ENCODE measurements around the gene ZNF532.

The ZNF532 gene

DNA sequence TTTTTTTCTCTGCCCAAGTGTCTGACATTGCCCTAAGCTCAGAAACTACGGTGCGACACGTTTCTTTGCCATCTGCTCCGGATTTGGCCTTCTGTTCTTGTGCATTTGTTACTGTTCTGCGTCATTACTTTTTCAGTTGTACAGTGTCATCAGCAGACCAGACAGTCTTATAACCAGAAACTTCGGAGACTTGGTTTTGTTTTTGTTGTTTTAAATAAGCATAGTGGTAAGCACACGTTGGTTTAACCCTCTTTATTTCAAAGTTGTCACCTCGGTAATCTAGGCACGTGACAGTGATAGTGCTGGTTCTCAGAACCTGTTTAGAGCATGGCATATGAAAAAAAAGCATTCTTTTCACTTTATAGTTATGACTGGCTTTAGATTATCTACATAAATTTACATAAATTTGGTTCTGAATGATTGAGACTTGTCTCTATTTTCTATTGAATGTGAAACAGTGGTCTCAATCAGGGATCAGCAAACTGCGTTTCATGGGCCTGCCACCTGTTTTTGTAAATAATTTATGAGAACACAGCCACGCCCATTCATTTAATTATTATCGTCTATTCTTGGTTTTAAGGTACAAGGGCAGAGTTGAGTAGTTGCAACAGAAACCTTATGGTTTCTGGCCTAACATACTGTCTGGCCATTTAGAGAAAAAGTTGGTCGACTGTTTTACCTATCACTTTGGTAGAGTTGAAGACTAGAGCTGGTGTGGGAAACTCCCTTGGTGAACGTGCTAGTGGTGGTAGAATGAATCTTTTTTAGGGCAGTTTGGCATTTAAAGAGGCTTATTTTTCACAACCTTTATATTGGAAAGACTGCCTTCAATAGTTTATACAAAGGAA, 106.5 kb downstream of the ZNF532 start:
- no peak for DNase-seq

DNA sequence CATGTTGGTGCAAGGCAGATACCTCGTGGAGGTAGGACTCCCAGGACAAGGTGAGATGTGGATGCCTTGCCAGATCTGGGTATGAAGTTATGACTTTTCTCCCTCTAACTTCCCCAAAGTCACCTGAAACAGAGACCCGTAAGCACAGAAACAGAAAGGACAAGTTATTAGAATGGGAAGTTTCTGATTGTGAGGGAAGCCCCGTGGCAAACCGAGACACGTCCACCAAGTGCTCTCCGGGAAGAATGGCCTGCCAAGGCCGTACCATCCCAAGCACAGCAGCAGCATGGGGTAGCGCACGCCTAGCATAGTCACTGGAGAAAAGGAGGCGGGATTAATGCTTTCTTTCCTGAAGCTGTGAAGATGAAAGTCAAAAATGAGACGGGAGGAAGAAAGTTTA, 110.6 kb downstream of the ZNF532 start:
- peak in 2 of 51 donors; percentile 8 to 9 for DNase-seq

DNA sequence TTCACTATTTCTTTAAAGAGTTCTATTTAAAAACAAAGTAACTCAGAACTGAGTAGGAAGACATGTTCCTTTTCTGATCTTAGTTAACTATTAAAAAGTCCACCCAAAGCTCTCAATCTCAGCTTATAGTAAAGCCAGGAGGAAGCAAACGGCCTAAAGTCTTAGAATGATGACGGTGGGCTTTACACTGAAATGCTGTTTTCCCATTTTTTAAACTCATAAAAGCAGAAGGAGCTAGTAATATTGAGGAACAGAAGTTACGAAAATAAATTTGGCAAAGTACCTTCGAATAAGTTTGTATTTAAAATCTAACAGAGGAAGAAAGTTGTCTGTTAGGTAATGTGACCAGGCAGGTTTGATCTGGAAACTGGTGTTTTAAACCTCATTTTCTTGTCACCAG, 111.1 kb downstream of the ZNF532 start:
- DNase-seq = no peak

DNA sequence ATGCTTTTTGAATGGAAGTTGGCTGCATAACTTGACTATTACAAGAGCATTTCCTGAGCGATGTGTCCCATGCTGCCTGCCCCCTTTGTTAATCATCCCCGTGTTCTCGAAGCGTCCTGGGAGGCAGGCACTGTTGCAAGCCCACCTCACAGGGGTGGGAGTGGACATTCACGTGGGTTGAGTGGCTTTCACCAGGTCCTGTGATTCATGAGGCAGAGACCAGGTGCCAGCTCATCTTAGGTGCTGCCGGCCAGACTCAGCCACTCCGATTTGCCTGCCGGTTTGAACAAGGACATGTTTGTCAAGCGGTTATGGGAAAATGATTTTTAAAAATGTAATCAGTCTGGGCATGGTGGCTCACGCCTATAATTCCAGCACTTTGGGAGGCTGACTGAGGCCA, 112.5 kb downstream of the ZNF532 start:
- peak in 4 of 51 donors; percentile 7 to 27 (median 12) for DNase-seq

DNA sequence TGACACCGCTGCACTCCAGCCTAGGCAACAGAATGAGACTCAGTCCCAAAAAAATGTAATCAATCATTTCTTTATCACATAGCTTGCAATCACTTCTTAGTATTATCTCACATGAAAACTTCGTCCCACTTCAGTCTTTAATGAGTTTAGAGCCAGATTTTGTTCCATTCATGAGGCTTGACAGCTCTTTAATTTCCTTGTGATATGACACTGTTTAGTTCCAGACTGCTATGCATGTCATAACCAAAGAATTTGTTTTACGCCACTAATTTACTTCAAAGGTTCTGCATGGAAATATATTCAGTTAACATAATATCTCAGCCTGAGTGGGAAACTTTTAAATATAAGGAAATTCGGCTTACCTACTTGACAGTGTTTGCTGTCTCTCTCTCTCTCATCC, 113.1 kb downstream of the ZNF532 start:
- DNase-seq = no peak

DNA sequence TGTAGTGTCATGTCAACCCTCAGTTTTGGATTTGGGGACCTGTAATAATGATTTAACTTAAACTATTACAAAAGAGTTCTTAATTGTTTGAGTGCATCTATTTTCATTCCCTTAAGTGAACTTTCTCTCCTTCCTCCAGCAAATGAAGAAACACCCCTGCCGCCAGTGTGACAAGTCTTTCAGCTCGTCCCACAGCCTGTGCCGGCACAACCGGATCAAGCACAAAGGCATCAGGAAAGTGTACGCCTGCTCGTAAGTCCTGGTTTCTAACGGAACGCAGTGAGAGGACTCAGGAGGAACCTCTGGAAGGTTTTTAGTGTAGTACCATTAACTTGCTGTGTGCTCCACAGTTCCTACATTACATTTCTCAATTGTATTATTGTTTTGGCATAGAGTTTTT, 114.2 kb downstream of the ZNF532 start:
- DNase-seq = no peak

DNA sequence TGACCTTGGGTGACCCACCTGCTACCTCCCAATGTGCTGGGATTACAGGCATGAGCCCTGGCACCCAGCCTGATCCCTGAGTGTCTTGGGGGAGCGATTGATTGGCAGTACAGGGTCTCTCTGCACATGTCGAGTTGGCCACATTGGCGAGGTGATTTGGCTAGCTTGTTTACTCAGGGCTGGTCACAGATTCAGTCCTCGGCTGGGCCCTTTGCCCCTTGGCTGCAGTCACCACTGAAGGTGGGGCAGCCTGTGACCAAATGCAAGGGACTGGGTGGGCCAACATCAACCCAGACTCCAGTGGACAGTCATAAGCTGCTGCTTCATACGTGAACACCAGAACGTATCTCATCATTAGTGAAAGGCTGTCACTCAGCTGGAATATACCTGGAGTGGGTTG, 114.9 kb downstream of the ZNF532 start:
- no peak for DNase-seq

DNA sequence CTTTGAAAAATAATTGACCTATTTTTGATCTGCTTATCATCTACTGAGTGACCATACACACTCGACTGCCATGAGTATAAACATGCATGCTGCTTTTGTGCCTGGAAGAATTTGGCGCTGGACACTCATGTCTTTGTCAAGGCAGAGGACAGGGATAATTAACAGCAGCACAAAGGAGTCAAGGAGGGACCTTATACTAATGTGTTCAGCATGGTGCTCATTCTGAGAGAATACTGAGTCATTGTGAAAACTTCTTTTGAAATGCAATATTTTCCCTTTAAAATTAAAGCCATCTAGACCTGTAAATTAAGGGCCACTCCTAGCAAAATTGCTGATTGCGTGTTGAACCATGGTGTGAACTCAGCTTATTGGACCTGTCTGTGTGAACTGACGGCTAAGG, 116.3 kb downstream of the ZNF532 start:
- DNase-seq = no peak

DNA sequence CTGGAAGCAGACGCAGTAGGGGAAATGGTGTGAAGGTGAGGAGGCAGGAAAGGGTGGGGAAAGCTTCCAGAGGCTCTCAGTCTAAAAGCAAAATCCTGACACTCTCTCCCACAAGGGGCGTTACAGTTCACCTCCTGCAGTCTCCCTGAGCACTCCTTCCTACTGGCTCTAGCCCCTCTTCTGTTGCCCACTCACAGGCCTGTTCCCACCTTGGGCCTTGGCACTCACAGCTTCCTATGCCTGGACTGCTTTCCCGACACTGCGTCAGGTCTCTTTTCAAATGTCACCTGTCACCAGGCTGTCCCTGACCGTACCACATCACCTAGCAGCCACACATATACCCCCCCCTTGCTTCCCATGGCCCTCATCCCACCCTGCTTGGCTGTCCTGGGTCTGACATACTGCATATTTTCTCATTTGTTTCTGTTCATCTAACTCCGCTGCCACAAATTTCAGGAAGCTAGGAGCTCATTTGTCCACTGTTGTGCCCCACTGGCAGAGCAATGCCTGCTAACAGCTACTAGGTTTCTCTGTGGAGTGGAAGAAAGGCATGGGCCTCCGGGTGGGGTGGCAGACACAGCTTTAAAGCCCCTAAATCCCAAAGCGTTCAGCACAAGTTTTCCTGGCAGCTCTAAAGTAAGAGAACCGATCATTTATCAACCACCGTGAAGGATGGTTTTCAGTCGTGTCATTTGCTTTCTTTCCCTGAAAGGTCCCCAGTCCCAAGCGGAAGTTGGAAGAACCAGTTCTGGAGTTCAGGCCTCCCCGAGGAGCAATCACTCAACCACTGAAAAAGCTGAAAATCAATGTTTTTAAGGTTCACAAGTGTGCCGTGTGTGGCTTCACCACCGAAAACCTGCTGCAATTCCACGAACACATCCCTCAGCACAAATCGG, 118.8 kb downstream of the ZNF532 start:
- no peak for DNase-seq

DNA sequence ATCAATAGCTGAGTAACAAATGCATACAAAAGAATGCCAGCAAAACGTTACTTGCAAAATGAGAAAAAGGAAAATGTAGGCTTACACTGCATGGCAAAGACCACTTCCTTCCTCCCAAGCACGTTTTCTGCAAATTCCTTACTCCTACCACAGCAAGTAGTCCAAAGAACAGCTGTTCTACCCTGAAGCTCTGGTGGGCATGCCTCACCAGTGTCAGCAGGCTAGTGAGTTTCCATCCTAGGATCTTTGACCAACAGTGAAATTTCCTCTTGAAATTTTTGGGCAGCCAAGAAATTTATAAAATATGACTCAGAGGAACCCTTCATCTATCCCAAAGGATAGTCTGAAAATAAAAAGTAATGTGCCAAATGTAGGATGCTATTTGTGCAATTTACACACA, 123.9 kb downstream of the ZNF532 start:
- DNase-seq = no peak

DNA sequence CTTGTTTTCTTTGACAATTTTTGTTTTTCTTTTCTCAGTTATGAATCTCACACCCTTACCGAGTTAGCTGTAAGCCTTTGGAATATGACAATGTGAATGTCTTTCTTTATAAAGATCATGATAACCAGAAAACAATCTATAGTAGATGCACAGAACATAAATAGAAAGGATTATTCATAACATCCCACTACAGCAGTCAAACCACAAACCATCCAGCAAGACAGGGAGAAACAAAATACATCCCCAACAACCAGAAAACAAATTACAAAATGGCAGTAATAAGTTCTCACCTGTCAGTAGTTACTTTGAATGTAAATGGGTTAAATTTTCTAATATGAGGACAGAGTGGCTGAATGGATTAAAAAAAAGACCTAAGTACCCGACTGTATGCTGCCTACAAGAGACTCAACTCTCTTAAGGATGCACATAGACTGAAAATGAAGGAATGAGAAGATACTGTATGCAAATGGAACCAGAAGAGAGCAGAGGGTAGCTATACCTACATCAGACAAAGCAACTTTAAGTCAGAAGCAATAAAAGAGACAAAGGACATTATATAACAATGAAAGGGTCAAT, 124.6 kb downstream of the ZNF532 start:
- no peak for DNase-seq

DNA sequence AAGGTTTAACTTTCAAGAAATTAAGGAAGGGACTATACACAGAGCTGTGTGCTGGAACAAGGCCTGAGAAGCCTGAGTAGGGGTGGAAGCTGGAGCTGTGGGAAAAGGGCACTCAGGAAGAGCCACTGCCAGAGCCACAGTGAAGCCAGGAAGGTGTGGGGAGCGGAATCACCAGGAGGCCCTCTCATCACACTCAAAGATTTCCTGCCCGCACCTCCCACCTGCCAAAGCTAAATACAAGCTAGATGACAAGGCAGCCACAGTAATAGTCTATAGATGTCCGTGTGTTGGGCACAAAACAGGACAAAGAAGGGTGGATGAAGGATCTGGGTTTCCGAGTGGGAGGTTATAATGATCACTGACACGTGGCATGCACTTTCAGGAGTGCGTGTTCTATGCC, 126.0 kb downstream of the ZNF532 start:
- DNase-seq = no peak

DNA sequence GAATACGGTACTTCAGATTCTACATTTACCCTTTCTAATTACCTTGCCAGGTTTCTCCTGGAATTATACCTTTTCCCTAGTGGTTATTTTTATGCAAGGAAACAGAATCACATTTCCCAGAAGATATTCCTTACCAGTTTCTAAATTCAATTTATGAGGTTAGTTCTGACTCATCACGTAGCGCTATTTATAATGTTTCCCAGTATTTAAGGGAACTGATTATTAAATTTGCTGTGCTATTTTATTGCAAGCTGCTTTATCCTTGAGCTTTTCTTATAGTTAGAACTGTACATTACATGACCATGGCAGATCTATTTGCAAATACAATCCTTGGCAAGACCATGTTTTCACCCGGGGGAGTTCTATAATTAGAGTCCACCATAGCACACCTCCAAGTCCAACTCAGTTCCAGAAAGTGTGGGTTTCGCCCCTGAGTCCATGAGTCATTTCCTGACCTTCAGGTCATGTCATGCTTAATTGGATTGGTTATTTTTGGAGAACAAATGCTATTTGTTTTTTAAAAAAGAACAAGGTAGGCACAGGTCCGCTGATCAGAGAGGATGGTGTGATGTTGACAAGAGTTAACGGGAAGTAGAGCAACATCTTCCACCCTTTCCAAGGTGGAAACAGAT, 126.6 kb downstream of the ZNF532 start:
- DNase-seq = no peak

DNA sequence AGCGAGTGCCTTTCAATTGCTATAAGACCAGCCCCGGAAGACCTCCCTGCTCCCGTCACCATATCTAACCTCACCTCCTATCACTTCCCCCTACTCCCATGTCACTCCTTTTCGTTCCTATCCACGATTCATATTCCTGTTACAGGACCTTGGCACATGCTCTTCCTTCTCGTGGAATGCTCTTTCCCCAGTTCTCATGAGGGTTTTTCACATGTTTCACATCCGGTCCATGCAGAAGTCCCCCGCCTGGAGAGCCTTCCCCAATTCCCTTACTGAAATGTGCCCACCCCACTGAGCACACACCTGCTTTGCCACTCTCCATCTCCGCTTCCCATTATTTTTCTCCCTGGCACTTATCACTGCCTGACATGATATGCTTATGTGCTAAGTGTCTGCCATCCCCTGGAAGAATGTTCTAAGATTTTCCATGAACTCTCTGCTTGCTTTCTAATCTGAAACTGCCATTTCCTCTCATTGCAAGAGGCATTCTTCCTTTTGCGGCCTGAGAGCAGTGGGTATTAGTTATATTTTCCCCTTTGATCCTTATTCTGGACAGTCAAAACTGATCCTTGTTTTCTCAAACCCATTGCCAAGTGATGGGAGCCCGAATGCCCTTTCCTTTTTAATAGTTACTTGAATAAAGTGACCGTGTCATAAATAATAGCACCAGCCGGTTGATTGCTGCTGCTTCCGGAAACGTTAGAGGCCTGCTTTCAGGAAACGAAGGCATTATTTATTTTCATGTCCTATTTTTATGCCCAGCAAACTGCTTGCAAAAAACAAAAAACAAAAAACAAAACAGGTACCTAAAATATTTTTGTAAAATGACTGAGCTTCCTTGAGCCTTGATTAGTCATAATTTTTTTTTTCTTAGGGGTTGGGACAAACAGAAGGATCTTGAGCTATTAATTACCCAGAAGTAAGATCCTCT, 127.9 kb downstream of the ZNF532 start:
- DNase-seq = no peak

DNA sequence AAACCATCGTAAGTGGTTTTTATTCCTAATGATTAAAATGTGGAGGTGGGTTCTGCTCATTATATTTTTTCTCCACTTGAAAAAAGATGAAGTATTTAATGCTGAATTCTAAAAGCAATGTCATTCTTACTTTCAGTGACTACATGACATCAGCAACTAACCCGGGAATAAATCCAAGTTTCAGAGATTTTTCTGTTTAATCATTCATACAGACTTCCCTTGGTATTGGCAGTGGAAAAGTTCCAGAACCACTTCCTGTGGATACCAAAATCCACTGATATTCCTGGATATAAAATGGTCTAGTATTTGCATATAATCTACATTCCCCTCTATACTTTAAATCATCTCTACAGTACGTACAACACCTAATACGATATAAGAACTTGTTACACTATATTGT, 128.6 kb downstream of the ZNF532 start:
- DNase-seq = no peak

DNA sequence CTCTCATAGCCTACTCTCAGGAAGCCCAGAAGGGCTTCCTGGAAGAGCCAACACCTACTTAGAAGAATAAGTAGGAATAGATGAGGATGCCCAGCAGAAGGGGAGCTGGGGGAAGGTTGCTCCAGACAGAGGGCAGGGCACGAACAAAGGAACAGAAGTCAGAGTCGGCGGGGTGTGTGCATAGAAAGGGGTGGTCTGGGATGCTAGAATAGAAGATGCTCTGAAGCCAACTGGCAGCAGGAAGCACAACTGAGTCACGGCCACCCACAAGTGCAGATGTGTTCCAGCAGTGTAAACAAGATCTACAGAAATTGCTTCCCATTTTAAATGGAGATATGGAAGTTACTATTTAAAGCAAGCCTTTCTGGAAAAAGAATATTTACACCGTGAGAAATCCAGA, 131.0 kb downstream of the ZNF532 start:
- no peak for DNase-seq

DNA sequence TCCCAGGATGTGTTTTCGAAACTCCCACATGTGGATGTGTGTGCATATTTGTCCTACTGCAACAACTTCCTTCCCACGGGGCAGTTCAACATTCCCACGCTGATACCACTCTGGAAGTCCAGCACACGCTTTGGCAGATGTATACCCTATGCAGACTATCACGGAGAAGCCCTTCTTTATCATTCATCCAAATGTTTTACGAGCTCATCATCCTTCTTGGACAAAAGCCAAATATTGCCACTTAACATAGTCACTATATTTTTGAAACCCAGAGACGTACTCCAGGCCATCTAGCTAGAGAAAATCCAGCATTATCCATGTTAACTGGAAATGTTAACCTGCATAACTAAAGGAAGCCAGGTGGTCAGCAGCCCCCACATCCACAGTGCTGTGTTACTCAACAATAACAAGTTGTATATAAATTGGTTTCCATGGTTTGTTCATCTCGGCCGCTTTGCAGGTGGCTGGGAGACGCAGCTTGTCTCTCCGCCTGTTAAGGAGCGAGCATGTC, 131.5 kb downstream of the ZNF532 start:
- no peak for DNase-seq

DNA sequence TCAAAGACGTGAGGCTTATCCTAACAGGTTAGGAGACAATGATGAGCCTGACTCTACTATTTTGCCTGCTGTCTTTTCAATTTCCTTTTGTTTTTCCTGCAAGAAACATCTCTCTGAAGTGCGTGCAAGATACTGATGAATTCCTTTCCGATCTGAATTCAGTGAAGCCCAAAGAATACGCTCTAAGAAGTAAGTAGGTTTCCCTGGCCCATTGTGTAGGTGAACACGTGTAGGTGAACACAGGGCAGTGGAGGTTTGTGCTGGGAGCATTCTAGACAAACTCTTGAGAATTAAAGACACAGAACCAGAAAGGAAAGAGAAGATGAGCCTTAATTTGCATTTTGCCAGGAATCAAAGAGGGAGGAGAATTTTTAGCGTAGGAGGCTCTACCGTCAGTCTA, 132.0 kb downstream of the ZNF532 start:
- DNase-seq = no peak

DNA sequence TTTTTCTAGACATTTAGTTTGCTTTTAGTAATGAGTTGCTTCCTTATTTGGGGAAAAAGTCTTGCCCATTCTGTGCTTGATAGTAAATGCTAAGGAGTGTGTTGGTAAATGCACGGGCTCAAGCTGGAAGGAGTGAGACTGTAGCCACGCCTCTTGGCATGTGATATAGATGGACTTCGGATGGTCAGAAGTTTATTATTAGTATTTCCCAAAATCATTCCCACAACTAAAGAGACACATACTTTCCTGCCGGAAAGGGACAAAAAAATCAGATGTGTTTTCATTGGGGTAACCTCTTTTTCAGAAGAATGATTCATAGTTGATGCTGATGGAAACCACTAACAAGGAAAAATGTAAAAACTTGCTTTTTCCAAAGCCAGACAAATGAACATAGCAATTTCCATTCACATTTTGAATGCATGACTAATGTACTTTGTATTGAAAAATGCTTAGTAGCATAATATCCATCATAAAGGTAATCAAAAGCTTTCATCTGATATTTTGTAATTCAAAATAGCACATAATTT, 133.2 kb downstream of the ZNF532 start:
- no peak for DNase-seq
